GM23338 (cell line): ENCODE results near the gene TTF1. TPM values are rescaled to one million over a fixed set of nuclear protein-coding genes. Genes with fewer than 3 reads are reported as not detected.

Source experiments
- CTCF ChIP-seq, 2 experiments: fragments of 200-600 bp in 1 of 2; sonication (generic) in 1 of 2; conservative IDR thresholded peaks; 2 replicates each; pipeline versions ENCODE4 v1.5.1 to v1.6.1; 2016 to 2017; ENCODE audit warnings: antibody characterized with exemption in 2 of 2, low read depth in 2 of 2, mild to moderate bottlenecking in 2 of 2, moderate library complexity in 1 of 2
- ETS1 ChIP-seq: IDR thresholded peaks from 2 replicates; pipeline ENCODE4 v1.6.1; 2016; ENCODE audit warnings: antibody characterized with exemption
- EZH2 ChIP-seq: fragments of 200-600 bp; sonication (generic); IDR thresholded peaks from one replicate; pipeline ENCODE4 v1.8.0; 2017; ENCODE audit warnings: antibody characterized with exemption, mild to moderate bottlenecking, low read depth; ENCODE audit not compliant: unreplicated experiment
- EZH2phosphoT487 ChIP-seq: fragments of 200-600 bp; sonication (generic); IDR thresholded peaks from one replicate; pipeline ENCODE4 v1.8.1; 2018; ENCODE audit warnings: antibody characterized with exemption; ENCODE audit not compliant: unreplicated experiment
- NANOG ChIP-seq: IDR thresholded peaks from 2 replicates; pipeline ENCODE4 v1.6.1; 2016; ENCODE audit warnings: antibody characterized with exemption, borderline replicate concordance
- POLR2AphosphoS5 ChIP-seq: IDR thresholded peaks from 2 replicates; pipeline ENCODE4 v1.6.1; 2016; ENCODE audit warnings: antibody characterized with exemption, low read depth
- STAT1 ChIP-seq: IDR thresholded peaks from one replicate; pipeline ENCODE4 v1.6.1; 2016; ENCODE audit warnings: antibody characterized with exemption; ENCODE audit not compliant: unreplicated experiment
- ZNF114 ChIP-seq: fragments of 250-450 bp; sonication (Bioruptor Pico); IDR thresholded peaks from 2 replicates; pipeline ENCODE4 v1.5.0; 2020; ENCODE audit warnings: mild to moderate bottlenecking, moderate library complexity
- ZNF331 ChIP-seq: fragments of 250-450 bp; sonication (Bioruptor Pico); IDR thresholded peaks from 2 replicates; pipeline ENCODE4 v1.5.0; 2020; ENCODE audit warnings: low read depth, mild to moderate bottlenecking, moderate library complexity
- ZNF462 ChIP-seq: fragments of 250-450 bp; sonication (Bioruptor Pico); IDR thresholded peaks from 2 replicates; pipeline ENCODE4 v1.5.0; 2020; ENCODE audit warnings: mild to moderate bottlenecking, moderate library complexity
- polyA plus RNA-seq: library from polyadenylated mRNA; unstranded; fragments of >200 nt; fragmentation: Nextera tagmentation; extraction: Ambion mirVana; gene quantifications from 2 replicates; pipeline ENCODE4 v1.2.1, GENCODE V29; 2016
- total RNA-seq: library from RNA; depleted of rRNA; stranded (reverse); fragments of >200 nt; shearing (Covaris generic); gene quantifications from 2 replicates; pipeline ENCODE4 v1.2.3, GENCODE V29; 2014

The TTF1 gene
- total and polyA plus RNA-seq, 2 experiments from 2014 or later: 14.9 to 25.0 TPM

- TF ChIP-seq ZNF462 (CRISPR knock-in tag) (no peak), ZNF331 (CRISPR knock-in tag) (no peak), POLR2AphosphoS5 (no peak), CTCF (conservative IDR thresholded peaks at IDR 0.05; ENCODE audit: low read depth in 2 of 2) (no peak), ETS1 (no peak), EZH2phosphoT487 (no peak), EZH2 (no peak), STAT1 (no peak), NANOG (no peak), ZNF114 (CRISPR knock-in tag) (no peak)
Observed at GRCh38 chr9:132456241-132456640, 49.6 kb upstream of the TTF1 start (continued).
